ENCODE data around the gene FGF1. TPM values are rescaled to one million over a fixed set of nuclear protein-coding genes. Genes with fewer than 3 reads are reported as not detected.

FGF1 gene
- total and polyA plus RNA-seq, 2 donors from 2014 or later = 2.1 to 89.7 TPM

DNA sequence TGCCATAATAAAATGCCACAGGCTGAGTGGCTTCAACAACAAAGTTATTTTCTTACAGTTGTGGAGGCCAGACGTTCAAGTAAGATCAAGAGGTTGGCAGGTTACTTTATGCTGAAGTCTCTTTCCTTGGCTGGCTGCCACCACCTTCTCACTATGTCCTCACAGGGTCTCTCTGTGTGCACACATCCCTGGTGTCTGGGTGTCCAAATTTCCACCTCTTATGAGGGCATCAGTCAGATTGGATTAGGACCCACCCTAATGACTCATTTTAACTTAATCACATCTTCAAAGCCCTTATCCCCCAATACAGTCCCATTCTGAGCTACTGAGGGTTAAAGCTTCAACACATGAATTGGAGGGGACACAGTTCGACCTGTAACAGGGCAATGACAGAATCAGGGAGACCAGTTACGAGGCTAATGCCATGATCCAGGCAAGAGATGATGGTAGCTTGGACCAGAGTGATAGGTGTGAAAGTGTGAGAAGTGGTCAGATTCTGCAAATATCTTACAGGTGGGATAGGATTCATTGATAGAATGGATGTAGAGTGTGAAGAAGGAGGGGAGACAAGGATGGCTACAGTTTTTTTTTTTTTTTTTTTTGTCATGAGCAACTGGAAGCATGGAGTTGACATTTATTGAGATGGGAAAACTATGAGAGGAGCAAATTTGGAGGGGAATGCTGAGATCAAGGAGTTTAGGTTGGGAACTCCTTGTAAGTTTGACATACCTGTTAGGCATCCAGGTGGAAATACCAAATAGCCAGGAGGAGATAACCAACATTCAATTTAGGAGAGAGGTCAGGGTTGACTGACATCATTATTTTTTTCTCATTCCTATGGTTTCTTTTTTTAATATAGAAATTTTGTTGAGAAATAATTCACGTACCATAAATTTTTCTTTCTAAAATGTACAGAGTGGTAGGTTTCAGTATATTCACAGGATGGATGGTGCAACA lies 39.6 kb upstream of the FGF1 start:
- DNase-seq (no peak), FAIRE-seq (no peak)
- intact Hi-C loops (cut with DNase I) = no loop called here
- H3K4me3 ChIP-seq (ENCODE audit: low read length in 3 of 3) = no peak overlapping the region
- no peaks in the 10 kb centered on the region for H3K27me3 ChIP-seq (ENCODE audit: control insufficient read depth, insufficient read depth, low read length)
- no peaks in the 10 kb centered on the region for H3K9me3 ChIP-seq (ENCODE audit: control insufficient read depth in 2 of 3, insufficient read depth in 1 of 3, low read length in 3 of 3)
- no peak overlapping the region for H3K27ac ChIP-seq (ENCODE audit: low read depth in 2 of 2, low read length in 2 of 2)
- no peaks in the 10 kb centered on the region for H3K4me1 ChIP-seq (ENCODE audit: control insufficient read depth in 2 of 3, insufficient read depth in 2 of 3, low read depth in 1 of 3, low read length in 3 of 3)
- no peaks in the 10 kb centered on the region for H3K36me3 ChIP-seq (ENCODE audit: control insufficient read depth in 2 of 3, insufficient read depth in 3 of 3, low read length in 3 of 3)
- no peak for TF ChIP-seq CTCF (IDR thresholded peaks at IDR 0.05; ENCODE audit: borderline replicate concordance, extremely low read depth, insufficient read depth)
- no peak overlapping the region for H3K9ac ChIP-seq (ENCODE audit: low read length in 3 of 3)

- Histone ChIP-seq H3K27me3 (ENCODE audit: control insufficient read depth, insufficient read depth, low read length) (no peaks in the 10 kb centered on the region), H3K9ac (ENCODE audit: low read length in 3 of 3) (no peak overlapping the region), H3K4me1 (ENCODE audit: control insufficient read depth in 2 of 3, insufficient read depth in 2 of 3, low read depth in 1 of 3, low read length in 3 of 3) (no peaks in the 10 kb centered on the region), H3K9me3 (ENCODE audit: control insufficient read depth in 2 of 3, insufficient read depth in 1 of 3, low read length in 3 of 3) (no peaks in the 10 kb centered on the region), H3K36me3 (ENCODE audit: control insufficient read depth in 2 of 3, insufficient read depth in 3 of 3, low read length in 3 of 3) (no peaks in the 10 kb centered on the region), H3K4me3 (ENCODE audit: low read length in 3 of 3) (no peak overlapping the region), H3K27ac (ENCODE audit: low read depth in 2 of 2, low read length in 2 of 2) (no peak overlapping the region)
- DNase-seq (no peak), FAIRE-seq (no peak)
- TF ChIP-seq CTCF (IDR thresholded peaks at IDR 0.05; ENCODE audit: borderline replicate concordance, extremely low read depth, insufficient read depth) = no peak
- intact Hi-C loops (cut with DNase I) = no loop called here
Measured at GRCh38 chr5:142724821-142725220, 38.9 kb upstream of the FGF1 start.

DNA sequence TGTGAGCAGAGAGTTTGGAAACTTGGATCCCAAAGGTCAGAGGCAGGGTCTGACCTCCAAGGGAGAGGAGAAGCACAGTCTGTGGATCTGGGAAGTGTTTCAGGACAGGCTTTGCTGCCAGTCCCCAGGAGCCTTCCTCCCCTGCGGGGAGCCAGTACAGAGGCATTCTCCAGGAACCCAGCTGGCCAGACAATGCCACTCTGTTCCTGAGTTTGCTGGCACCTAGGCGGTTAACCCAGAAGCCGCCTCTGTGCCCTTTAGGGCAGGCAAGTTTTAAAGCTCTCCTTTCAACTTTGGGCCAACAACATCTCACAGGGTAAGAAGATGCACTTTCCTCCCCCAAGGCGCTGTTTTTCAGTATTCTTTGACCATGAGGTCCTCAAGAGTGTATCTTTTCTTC lies 37.0 kb upstream of the FGF1 start:
- H3K27ac ChIP-seq (ENCODE audit: low read depth in 2 of 2, low read length in 2 of 2) = no peak overlapping the region
- intact Hi-C loops (cut with DNase I) = no loop called here
- no peak for FAIRE-seq

More for the DNA sequence above, 37.0 kb upstream of the FGF1 start:
- no peaks in the 10 kb centered on the region for H3K4me1 ChIP-seq (ENCODE audit: control insufficient read depth in 2 of 3, insufficient read depth in 2 of 3, low read depth in 1 of 3, low read length in 3 of 3)
- H3K36me3 ChIP-seq (ENCODE audit: control insufficient read depth in 2 of 3, insufficient read depth in 3 of 3, low read length in 3 of 3) = no peaks in the 10 kb centered on the region
- no peaks in the 10 kb centered on the region for H3K27me3 ChIP-seq (ENCODE audit: control insufficient read depth, insufficient read depth, low read length)
- no peak for TF ChIP-seq CTCF (IDR thresholded peaks at IDR 0.05; ENCODE audit: borderline replicate concordance, extremely low read depth, insufficient read depth)
- H3K9ac ChIP-seq (ENCODE audit: low read length in 3 of 3) = no peak overlapping the region
- no peak for DNase-seq
- H3K4me3 ChIP-seq (ENCODE audit: low read length in 3 of 3) = no peak overlapping the region
- no peaks in the 10 kb centered on the region for H3K9me3 ChIP-seq (ENCODE audit: control insufficient read depth in 2 of 3, insufficient read depth in 1 of 3, low read length in 3 of 3)
